OCI-LY3 (cell line): ENCODE results near the gene TSPEAR.

Source experiments
- EZH2phosphoT487 ChIP-seq: fragments of 200-600 bp; shearing (Covaris generic); IDR thresholded peaks from 2 replicates; pipeline ENCODE4 v1.6.1; 2018; ENCODE audit warnings: antibody characterized with exemption, mixed run types, low read depth
- TF ChIP-seq, protein P1 (sequence below): fragments of 200-600, 300-600 bp; sonication (generic); IDR thresholded peaks from 2 replicates; pipeline ENCODE4 v1.5.1; 2014; ENCODE audit warnings: antibody characterized with exemption, low read length, low read depth

- TF ChIP-seq, protein P1, sequence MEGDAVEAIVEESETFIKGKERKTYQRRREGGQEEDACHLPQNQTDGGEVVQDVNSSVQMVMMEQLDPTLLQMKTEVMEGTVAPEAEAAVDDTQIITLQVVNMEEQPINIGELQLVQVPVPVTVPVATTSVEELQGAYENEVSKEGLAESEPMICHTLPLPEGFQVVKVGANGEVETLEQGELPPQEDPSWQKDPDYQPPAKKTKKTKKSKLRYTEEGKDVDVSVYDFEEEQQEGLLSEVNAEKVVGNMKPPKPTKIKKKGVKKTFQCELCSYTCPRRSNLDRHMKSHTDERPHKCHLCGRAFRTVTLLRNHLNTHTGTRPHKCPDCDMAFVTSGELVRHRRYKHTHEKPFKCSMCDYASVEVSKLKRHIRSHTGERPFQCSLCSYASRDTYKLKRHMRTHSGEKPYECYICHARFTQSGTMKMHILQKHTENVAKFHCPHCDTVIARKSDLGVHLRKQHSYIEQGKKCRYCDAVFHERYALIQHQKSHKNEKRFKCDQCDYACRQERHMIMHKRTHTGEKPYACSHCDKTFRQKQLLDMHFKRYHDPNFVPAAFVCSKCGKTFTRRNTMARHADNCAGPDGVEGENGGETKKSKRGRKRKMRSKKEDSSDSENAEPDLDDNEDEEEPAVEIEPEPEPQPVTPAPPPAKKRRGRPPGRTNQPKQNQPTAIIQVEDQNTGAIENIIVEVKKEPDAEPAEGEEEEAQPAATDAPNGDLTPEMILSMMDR: no peak
- TF ChIP-seq EZH2phosphoT487: no peak
These were observed 185.8 kb downstream of the TSPEAR start for GRCh38 chr21:44525391-44526095.
